B cell (primary cell): ENCODE data around the gene DPP9. TPM values are rescaled to one million over a fixed set of nuclear protein-coding genes. Genes with fewer than 3 reads are reported as not detected.

ENCODE experiments used
- ATAC-seq: fragments of 200-7000 bp; cut with Tn5 transposase; one replicate; pipeline ENCODE4 v1.10.0; 2021; ENCODE audit warnings: low read depth, mild to moderate bottlenecking, moderate number of reproducible peaks, moderate library complexity
- CTCF ChIA-PET: fragments of 350-600 bp; sonication (Branson Sonifier 250); formaldehyde crosslinking; loops from one replicate; lab custom pipeline; 2021; ENCODE audit warnings: antibody characterized with exemption, inconsistent platforms; lab: Charles Lee
- POLR2A ChIA-PET: fragments of 350-600 bp; sonication (Branson Sonifier 250); formaldehyde crosslinking; loops from one replicate; lab custom pipeline; 2021; ENCODE audit warnings: antibody characterized with exemption; lab: Charles Lee
- DNase-seq: peaks from one replicate; pipeline ENCODE4 v3.0.0; 2013
- H2AFZ ChIP-seq: 2 replicates; pipeline ENCODE4 v1.6.1; 2012; ENCODE audit warnings: mild to moderate bottlenecking, low read depth, low read length; ENCODE audit not compliant: insufficient read depth, poor library complexity, severe bottlenecking
- H3K27ac ChIP-seq, 2 donors: 1 replicate in 1 of 2; 2 replicates in 1 of 2; pipeline ENCODE4 v1.5.1; 2012 to 2013; ENCODE audit warnings: low read length in 2 of 2, mild to moderate bottlenecking in 2 of 2, moderate library complexity in 1 of 2
- H3K27me3 ChIP-seq, 4 experiments: fragments of 200-600 bp in 1 of 4; sonication (generic) in 1 of 4; replicated peaks in 1 of 4; 1 replicate in 2 of 4; 2 replicates in 2 of 4; pipeline versions ENCODE4 v1.6.1 to v1.7.0; 2013 to 2016; ENCODE audit warnings: low read length in 3 of 4, mild to moderate bottlenecking in 2 of 4, mixed read lengths in 1 of 4, moderate library complexity in 1 of 4; ENCODE audit not compliant: insufficient read depth in 4 of 4, control insufficient read depth in 3 of 4; ENCODE audit errors: control extremely low read depth in 1 of 4
- H3K36me3 ChIP-seq, 2 experiments: replicated peaks in 1 of 2; 1 replicate in 1 of 2; 2 replicates in 1 of 2; pipeline versions ENCODE4 v1.6.1 to v1.7.1; 2013; ENCODE audit warnings: low read length in 1 of 2; ENCODE audit not compliant: insufficient read depth in 2 of 2, control insufficient read depth in 1 of 2; ENCODE audit errors: control extremely low read depth in 1 of 2, extremely low read depth in 1 of 2
- H3K4me1 ChIP-seq, 2 donors: fragments of 200-600 bp in 1 of 2; sonication (generic) in 1 of 2; 1 replicate in 1 of 2; 2 replicates in 1 of 2; pipeline versions ENCODE4 v1.5.1 to v1.6.1; 2013 to 2017; ENCODE audit warnings: low read length in 2 of 2; ENCODE audit not compliant: control insufficient read depth in 2 of 2, insufficient read depth in 2 of 2
- H3K4me2 ChIP-seq: replicated peaks from 2 replicates; pipeline ENCODE3; 2012; ENCODE audit warnings: mild to moderate bottlenecking, low read depth, low read length; ENCODE audit not compliant: poor library complexity, severe bottlenecking
- H3K4me3 ChIP-seq, 5 experiments: fragments of 200-600 bp in 1 of 5; sonication (generic) in 1 of 5; 1 replicate in 3 of 5; 2 replicates in 2 of 5; pipeline versions ENCODE4 v1.5.1 to v1.7.0; 2011 to 2016; ENCODE audit warnings: low read length in 4 of 5, mild to moderate bottlenecking in 4 of 5, low read depth in 2 of 5, control low read depth in 1 of 5, moderate library complexity in 1 of 5; ENCODE audit not compliant: insufficient read depth in 1 of 5; ENCODE audit errors: control extremely low read depth in 1 of 5, extremely low read depth in 1 of 5
- H3K79me2 ChIP-seq: fragments of 200-600 bp; sonication (generic); one replicate; pipeline ENCODE4 v1.6.0; 2016; ENCODE audit warnings: low read length; ENCODE audit not compliant: control insufficient read depth, insufficient read depth
- H3K9ac ChIP-seq: fragments of 200-600 bp; sonication (generic); 2 replicates; pipeline ENCODE4 v1.6.1; 2017; ENCODE audit warnings: mild to moderate bottlenecking, low read length, moderate library complexity
- H3K9me3 ChIP-seq, 3 donors: one replicate each; pipeline versions ENCODE4 v1.6.1 to v1.7.1; 2013; ENCODE audit warnings: low read length in 2 of 3; ENCODE audit not compliant: control insufficient read depth in 2 of 3, insufficient read depth in 1 of 3; ENCODE audit errors: control extremely low read depth in 1 of 3
- H4K20me1 ChIP-seq: 2 replicates; pipeline ENCODE4 v1.6.0; 2012; ENCODE audit warnings: mild to moderate bottlenecking, low read length; ENCODE audit not compliant: insufficient read depth, control insufficient read depth, poor library complexity, severe bottlenecking
- H3K27ac Mint-ChIP-seq: one replicate; pipeline ENCODE4 v1.8.0; 2021; ENCODE audit warnings: mixed read lengths
- H3K27me3 Mint-ChIP-seq: one replicate; pipeline ENCODE4 v1.8.0; 2021; ENCODE audit warnings: mixed read lengths
- H3K4me1 Mint-ChIP-seq: one replicate; pipeline ENCODE4 v1.8.0; 2021; ENCODE audit warnings: mixed read lengths
- H3K4me3 Mint-ChIP-seq: one replicate; pipeline ENCODE4 v1.8.0; 2021; ENCODE audit warnings: mixed read lengths
- H3K9me3 Mint-ChIP-seq: one replicate; pipeline ENCODE4 v1.8.0; 2022; ENCODE audit warnings: mixed read lengths; ENCODE audit not compliant: insufficient read depth
- CTCF ChIP-seq: fragments of 200-600 bp; IDR thresholded peaks from one replicate; pipeline ENCODE4 v1.8.0; 2022; ENCODE audit warnings: antibody characterized with exemption, mild to moderate bottlenecking
- EZH2 ChIP-seq: IDR thresholded peaks from 2 replicates; pipeline ENCODE4 v1.6.1; 2012; ENCODE audit warnings: borderline replicate concordance, low read depth, mild to moderate bottlenecking, moderate library complexity, low read length; ENCODE audit not compliant: insufficient read depth, poor library complexity, severe bottlenecking
- WGBS: methylation state at CpG from one replicate; pipeline ENCODE4 v1.1.5; 2013; ENCODE audit warnings: missing lambda C conversion rate; ENCODE audit not compliant: insufficient coverage; 5-methylcytosine and 5-hydroxymethylcytosine counted together
- intact Hi-C: fragments of 100-400 bp; cut with micrococcal nuclease; formaldehyde crosslinking; loops from one replicate; pipeline ENCODE4 v1.10.0; 2022
- polyA plus RNA-seq: library from polyadenylated mRNA; depleted of rRNA; stranded (reverse); fragments of >200 nt; gene quantifications from 2 replicates; pipeline ENCODE4 v1.2.3, GENCODE V29; 2012
- total RNA-seq, 2 donors: library from RNA; stranded (reverse); fragments of 120-200 nt in 1 of 2; gene quantifications; 1 replicate in 1 of 2; 2 replicates in 1 of 2; pipeline versions ENCODE4 v1.2.3 to v1.2.4, GENCODE V29; 2013 to 2022

The DPP9 gene
- total and polyA plus RNA-seq, 2 donors (not counting 1 experiment from before 2014, with no cell fraction given): 47.3 to 109 TPM

- Histone ChIP-seq H3K4me1 (no peaks in the 10 kb centered on the region), H3K9me3 (no peaks in the 10 kb centered on the region), H2AFZ (no peak overlapping the region), H3K27ac (no peak overlapping the region), H3K36me3 (peaks cover 1 to 54% of the 10 kb centered on the region in 2 experiments), H3K4me2 (no peak overlapping the region), H3K9ac (no peak overlapping the region), H3K4me3 (no peak overlapping the region), H4K20me1 (peaks cover 13% of the 10 kb centered on the region), H3K79me2 (peaks cover 10% of the 10 kb centered on the region), H3K27me3 (no peaks in the 10 kb centered on the region)
- ATAC-seq: no peak
- intact Hi-C loops: no loop called here
- ChIA-PET CTCF (no interaction called here), POLR2A (interaction anchor here (0.5 kb wide), 1 partner anchor 102 kb away, joined by 5 read pairs; no protein-coding TSS in a partner anchor)
- H3K27ac Mint-ChIP-seq: no peak overlapping the region
- no peak for TF ChIP-seq EZH2
- no peak for TF ChIP-seq CTCF
- DNase-seq: no peak
- no peaks in the 10 kb centered on the region for H3K27me3 Mint-ChIP-seq
- no peak overlapping the region for H3K4me3 Mint-ChIP-seq
- WGBS: 79% methylated on average over 2 of the region's 4 CpGs
- peaks cover 1% of the 10 kb centered on the region for H3K4me1 Mint-ChIP-seq
- no peaks in the 10 kb centered on the region for H3K9me3 Mint-ChIP-seq
Measured at GRCh38 chr19:4660993-4661392, 62.6 kb downstream of the DPP9 start.

GRCh38 chr19:4660181-4660791 is 63.4 kb downstream of the DPP9 start:
- ChIA-PET POLR2A (interaction anchor here (0.5 kb wide), 1 partner anchor 102 kb away, joined by 5 read pairs; no protein-coding TSS in a partner anchor), CTCF (no interaction called here)
- Histone ChIP-seq H3K36me3 (peaks cover 0 to 54% of the 10 kb centered on the region in 2 experiments), H3K4me3 (no peak overlapping the region), H3K4me1 (no peaks in the 10 kb centered on the region), H3K79me2 (peaks cover 10% of the 10 kb centered on the region), H3K27me3 (no peaks in the 10 kb centered on the region), H3K9ac (no peak overlapping the region), H3K4me2 (no peak overlapping the region), H2AFZ (no peak overlapping the region), H3K27ac (no peak overlapping the region), H3K9me3 (no peaks in the 10 kb centered on the region), H4K20me1 (peaks cover 13% of the 10 kb centered on the region)
- no peaks in the 10 kb centered on the region for H3K9me3 Mint-ChIP-seq
- H3K27ac Mint-ChIP-seq: peak overlapping the region; percentile 26
- TF ChIP-seq CTCF: no peak
- no peak for TF ChIP-seq EZH2
- H3K27me3 Mint-ChIP-seq: no peaks in the 10 kb centered on the region
- DNase-seq (no peak), ATAC-seq (no peak)
- WGBS: 95% methylated on average over 14 of the region's 15 CpGs
- no peak overlapping the region for H3K4me3 Mint-ChIP-seq
- H3K4me1 Mint-ChIP-seq: no peaks in the 10 kb centered on the region
- intact Hi-C loops: no loop called here
